Fibroblast of lung (primary cell): ENCODE measurements around the gene COX5B.

Experiments
- EZH2 ChIP-seq: IDR thresholded peaks from 2 replicates; pipeline ENCODE4 v1.5.1; 2012; ENCODE audit warnings: low read length, control low read depth, mild to moderate bottlenecking; ENCODE audit errors: missing control alignments
- TF ChIP-seq, protein P1 (sequence below), 2 donors: IDR thresholded peaks in 1 of 2; conservative IDR thresholded peaks in 1 of 2; 1 replicate in 1 of 2; 2 replicates in 1 of 2; pipeline ENCODE4 v1.5.1; 2011 to 2012; ENCODE audit warnings: low read length in 2 of 2, control low read depth in 1 of 2, inconsistent platforms in 1 of 2, low read depth in 1 of 2, mild to moderate bottlenecking in 1 of 2

DNA sequence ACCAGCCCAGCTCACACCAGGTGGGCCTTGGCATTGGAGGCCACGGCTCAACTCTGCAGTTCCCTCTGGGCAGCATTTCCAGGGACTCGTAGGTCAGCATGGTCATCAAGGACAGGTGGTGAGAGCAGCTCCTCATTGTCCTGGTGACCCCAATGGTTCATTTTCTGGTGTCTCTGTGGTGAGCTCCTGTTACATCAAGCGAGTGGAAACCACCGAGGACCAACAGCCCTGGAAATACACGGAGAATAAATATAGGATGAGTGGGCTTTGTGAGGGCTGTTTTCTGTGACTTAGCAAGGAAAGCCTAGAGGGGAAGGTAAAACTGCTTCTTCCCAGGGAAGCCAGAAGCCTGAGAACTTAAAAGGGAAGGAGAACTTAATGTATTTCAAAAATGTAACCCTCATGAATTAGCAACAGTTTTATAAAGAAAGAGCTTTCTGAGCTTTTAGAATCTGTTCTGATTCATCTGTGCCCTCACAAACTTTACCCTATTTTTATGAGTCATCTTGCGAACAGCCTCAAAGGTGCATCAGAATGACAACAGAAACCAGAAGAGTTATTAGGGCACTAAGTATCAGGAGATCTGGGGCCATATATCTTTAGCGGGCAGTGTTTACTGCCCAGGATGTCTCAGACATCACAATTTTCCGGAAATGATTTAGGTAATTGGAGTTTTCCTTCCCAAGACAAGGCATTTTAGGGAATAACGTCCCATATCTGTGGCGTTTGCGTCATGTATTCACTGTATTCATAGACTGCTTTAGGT is 42.4 kb downstream of the COX5B start:
- TF ChIP-seq, protein P1, sequence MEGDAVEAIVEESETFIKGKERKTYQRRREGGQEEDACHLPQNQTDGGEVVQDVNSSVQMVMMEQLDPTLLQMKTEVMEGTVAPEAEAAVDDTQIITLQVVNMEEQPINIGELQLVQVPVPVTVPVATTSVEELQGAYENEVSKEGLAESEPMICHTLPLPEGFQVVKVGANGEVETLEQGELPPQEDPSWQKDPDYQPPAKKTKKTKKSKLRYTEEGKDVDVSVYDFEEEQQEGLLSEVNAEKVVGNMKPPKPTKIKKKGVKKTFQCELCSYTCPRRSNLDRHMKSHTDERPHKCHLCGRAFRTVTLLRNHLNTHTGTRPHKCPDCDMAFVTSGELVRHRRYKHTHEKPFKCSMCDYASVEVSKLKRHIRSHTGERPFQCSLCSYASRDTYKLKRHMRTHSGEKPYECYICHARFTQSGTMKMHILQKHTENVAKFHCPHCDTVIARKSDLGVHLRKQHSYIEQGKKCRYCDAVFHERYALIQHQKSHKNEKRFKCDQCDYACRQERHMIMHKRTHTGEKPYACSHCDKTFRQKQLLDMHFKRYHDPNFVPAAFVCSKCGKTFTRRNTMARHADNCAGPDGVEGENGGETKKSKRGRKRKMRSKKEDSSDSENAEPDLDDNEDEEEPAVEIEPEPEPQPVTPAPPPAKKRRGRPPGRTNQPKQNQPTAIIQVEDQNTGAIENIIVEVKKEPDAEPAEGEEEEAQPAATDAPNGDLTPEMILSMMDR (conservative IDR thresholded peaks at IDR 0.05 in 1 of 2, IDR thresholded peaks at IDR 0.05 in 1 of 2; ENCODE audit: low read depth in 1 of 2, low read length in 2 of 2): no peak
- TF ChIP-seq EZH2: no peak
